Measurements from ENCODE around the gene UNC50.
A peak's percentile ranks its signal among the peaks of the same experiment; 100 is the strongest.

UNC50 gene

DNA sequence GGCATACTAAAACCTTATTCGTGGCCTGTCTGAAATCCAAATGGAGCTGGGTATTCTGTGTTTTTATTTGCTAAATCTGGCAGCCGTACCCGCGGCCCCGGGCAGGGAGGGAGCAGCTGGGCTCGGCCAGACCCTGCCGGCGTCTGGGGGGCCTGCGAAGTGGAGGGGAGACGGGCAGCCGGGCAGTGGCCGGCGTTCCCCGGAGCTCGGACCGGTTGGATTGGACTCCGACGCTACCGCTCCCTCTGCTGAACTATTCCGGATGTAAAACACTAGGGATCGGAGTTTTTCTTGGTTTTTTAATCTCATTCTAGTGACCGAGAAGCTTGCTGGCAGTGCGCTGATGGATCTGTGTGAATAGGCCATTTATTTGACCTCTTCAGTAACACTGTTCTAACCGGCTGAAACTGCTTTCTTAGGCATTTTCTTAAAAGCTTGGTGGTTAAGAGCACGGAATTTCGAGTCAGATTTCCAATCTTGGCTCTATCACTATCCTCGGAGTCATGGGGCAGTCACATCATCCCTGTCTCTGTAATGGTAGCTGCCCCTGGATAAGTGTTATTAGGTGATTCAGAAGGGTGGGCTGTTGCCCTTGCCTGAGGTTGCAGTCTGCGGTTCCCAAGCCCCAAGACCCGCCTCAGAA is 694 bp downstream of the UNC50 start:
- H3K4me3 ChIP-seq (ENCODE audit: low read depth, low read length): peak overlapping the region; percentile 87
- no peaks in the 10 kb centered on the region for H3K36me3 ChIP-seq
- TF ChIP-seq, protein P1, sequence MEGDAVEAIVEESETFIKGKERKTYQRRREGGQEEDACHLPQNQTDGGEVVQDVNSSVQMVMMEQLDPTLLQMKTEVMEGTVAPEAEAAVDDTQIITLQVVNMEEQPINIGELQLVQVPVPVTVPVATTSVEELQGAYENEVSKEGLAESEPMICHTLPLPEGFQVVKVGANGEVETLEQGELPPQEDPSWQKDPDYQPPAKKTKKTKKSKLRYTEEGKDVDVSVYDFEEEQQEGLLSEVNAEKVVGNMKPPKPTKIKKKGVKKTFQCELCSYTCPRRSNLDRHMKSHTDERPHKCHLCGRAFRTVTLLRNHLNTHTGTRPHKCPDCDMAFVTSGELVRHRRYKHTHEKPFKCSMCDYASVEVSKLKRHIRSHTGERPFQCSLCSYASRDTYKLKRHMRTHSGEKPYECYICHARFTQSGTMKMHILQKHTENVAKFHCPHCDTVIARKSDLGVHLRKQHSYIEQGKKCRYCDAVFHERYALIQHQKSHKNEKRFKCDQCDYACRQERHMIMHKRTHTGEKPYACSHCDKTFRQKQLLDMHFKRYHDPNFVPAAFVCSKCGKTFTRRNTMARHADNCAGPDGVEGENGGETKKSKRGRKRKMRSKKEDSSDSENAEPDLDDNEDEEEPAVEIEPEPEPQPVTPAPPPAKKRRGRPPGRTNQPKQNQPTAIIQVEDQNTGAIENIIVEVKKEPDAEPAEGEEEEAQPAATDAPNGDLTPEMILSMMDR (IDR thresholded peaks at IDR 0.05; ENCODE audit: low read depth, low read length): no peak
- H3K9me3 ChIP-seq: no peaks in the 10 kb centered on the region
- no peaks in the 10 kb centered on the region for H3K4me1 ChIP-seq
- no peaks in the 10 kb centered on the region for H3K27me3 ChIP-seq
- DNase-seq: no peak

DNA sequence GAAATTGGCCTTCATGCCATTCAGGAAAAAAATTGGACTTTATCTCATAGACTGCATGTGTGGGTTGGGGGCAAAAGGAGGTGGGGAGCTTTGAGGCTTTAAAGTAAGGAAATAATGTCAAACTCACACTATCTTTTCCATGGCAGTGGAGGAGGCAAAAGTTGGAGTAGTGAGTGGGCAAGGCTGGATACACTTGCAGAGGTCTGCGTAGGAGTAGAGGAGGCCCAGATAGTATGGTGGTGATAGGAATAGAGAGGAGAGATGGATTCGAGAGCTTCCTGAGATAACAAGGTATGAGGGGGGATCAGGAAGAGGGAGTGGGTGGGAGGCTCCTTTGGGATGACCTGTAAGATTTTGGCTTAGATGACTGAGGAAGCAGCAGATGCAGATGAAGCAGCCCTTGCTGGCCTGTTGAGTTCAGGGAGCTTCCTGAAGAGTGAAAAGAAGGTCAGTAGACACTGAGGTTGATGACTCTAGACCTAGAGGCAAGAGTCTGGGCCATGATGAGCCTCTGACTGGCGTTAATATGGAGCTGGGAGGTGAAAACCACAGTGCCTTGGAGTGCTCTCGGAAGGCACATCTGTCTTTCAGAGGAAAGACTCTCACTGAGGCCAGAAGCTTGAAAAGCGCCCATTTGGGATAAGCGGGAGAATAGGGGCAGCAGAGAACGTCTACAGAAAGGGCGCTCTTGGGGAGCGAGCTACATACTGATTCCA is 5.8 kb downstream of the UNC50 start:
- Histone ChIP-seq H3K9me3 (no peaks in the 10 kb centered on the region), H3K36me3 (no peaks in the 10 kb centered on the region; the same call in 1 of the 2 replicates), H3K27me3 (no peaks in the 10 kb centered on the region), H3K4me3 (ENCODE audit: low read depth, low read length) (no peak overlapping the region), H3K4me1 (no peaks in the 10 kb centered on the region)
- DNase-seq: no peak
- TF ChIP-seq, protein P1 (IDR thresholded peaks at IDR 0.05; ENCODE audit: low read depth, low read length): no peak

DNA sequence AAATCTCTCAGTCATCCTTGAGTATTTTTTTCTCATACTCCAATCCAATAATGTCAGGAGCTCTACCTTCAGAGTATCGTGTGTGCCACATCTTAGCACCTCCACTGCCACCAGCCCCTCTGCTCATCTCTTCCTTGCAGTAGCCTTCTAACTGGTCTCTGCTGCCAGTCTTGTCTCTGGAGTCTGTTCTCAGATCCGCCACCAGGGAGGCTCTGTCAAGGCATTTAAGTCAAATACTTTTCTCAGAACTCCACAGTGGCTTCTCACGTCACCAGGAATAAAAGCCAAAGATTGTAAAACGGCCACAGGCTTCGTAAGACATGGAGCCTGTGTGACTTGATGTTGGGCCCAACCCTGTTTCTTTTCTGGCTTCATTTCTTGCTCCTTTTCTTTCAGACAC is 7.1 kb downstream of the UNC50 start:
- no peak for DNase-seq
- TF ChIP-seq, protein P1 (IDR thresholded peaks at IDR 0.05; ENCODE audit: low read depth, low read length): no peak
- H3K36me3 ChIP-seq: no peaks in the 10 kb centered on the region; the same call in 1 of the 2 replicates

DNA sequence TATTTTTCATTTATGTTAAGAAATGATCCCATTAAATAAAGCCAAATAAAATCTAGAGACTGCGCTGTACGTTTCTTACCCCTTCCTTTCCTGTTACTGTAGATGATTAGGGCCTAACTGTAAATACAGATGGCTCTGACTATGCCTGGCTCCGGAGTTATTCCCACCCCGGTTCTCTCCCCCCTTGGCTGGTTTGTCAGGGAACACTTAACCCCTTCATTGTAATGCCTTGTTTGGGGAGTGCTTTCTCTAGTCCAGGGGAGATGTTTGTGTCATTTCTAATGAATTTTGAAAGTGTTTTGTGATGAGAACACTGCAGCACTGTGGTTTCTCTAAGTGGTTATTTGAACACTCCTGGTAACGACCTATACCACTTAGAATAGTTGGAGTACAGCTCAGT is 8.8 kb downstream of the UNC50 start:
- H3K27me3 ChIP-seq: no peaks in the 10 kb centered on the region
- no peak overlapping the region for H3K4me3 ChIP-seq (ENCODE audit: low read depth, low read length)
- no peaks in the 10 kb centered on the region for H3K4me1 ChIP-seq
- no peak for DNase-seq
- TF ChIP-seq, protein P1 (IDR thresholded peaks at IDR 0.05; ENCODE audit: low read depth, low read length): no peak
- H3K36me3 ChIP-seq: no peaks in the 10 kb centered on the region; the same call in 1 of the 2 replicates
- H3K9me3 ChIP-seq: no peaks in the 10 kb centered on the region

More for the DNA sequence above, 7.1 kb downstream of the UNC50 start:
- no peaks in the 10 kb centered on the region for H3K9me3 ChIP-seq
- no peaks in the 10 kb centered on the region for H3K4me1 ChIP-seq
- no peaks in the 10 kb centered on the region for H3K27me3 ChIP-seq
- H3K4me3 ChIP-seq (ENCODE audit: low read depth, low read length): no peak overlapping the region

DNA sequence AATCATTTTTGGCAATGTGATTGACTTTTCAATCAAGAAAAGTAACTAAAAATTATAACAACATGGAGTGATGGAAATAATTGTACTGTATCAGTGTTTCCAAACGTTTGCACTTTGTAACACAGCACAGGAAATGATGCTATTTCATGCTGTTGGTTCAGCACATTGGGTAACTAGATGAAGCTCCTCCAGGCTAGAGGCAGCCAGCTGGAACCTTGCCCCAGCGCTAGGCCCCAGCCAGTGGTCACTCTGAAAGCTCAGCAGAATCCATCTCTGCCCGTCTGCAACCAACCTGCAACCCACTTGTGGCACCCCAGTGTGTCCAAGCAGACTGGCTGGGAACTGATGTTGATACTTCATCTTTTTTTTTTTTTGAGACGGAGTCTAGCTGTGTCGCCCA is 15.3 kb downstream of the UNC50 start:
- Histone ChIP-seq H3K27me3 (no peaks in the 10 kb centered on the region), H3K36me3 (no peaks in the 10 kb centered on the region), H3K4me3 (ENCODE audit: low read depth, low read length) (no peak overlapping the region), H3K9me3 (no peaks in the 10 kb centered on the region), H3K4me1 (no peaks in the 10 kb centered on the region)
- TF ChIP-seq, protein P1 (IDR thresholded peaks at IDR 0.05; ENCODE audit: low read depth, low read length): no peak
- DNase-seq: no peak

DNA sequence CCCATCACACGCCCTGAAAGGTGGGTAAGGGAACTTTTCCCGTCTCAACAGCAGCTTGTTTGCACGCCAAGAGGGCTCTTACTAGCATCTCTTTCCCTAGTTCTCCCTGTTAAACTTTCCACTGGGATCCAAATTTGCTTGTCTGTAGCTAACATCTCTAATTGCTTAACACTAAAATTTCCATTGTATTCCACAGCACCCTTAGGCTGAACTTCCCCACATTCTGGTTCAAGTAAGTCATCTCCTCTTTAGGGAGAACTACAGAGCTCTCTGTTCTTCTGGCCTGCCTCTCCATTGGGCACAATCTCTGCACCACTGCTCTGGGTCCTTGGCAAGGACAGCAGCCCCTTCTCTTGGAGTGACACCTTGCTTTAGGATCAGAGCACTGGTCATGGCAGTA is 24.0 kb downstream of the UNC50 start:
- Histone ChIP-seq H3K36me3 (no peaks in the 10 kb centered on the region), H3K27me3 (no peaks in the 10 kb centered on the region), H3K9me3 (no peaks in the 10 kb centered on the region), H3K4me3 (ENCODE audit: low read depth, low read length) (no peak overlapping the region), H3K4me1 (no peaks in the 10 kb centered on the region)
- TF ChIP-seq, protein P1 (IDR thresholded peaks at IDR 0.05; ENCODE audit: low read depth, low read length): no peak
- DNase-seq: no peak
